Esophagus squamous epithelium (tissue), 5 donors: Measurements from ENCODE around the gene GJD3. TPM values are rescaled to one million over a fixed set of nuclear protein-coding genes. Genes with fewer than 3 reads are reported as not detected.

Experiments
- DNase-seq: peaks from one replicate; lab custom pipeline; 2025; lab: John Stamatoyannopoulos, UW
- H3K27ac ChIP-seq, 4 donors: fragments of 200-600 bp; sonication (generic); one replicate each; pipeline ENCODE4 v1.5.1; 2016 to 2019; ENCODE audit warnings: mild to moderate bottlenecking in 1 of 4
- H3K27me3 ChIP-seq, 4 donors: fragments of 200-600 bp; sonication (generic); 1 replicate in 3 of 4; 2 replicates in 1 of 4; pipeline versions ENCODE4 v1.5.1 to v1.6.0; 2017 to 2021; ENCODE audit warnings: antibody characterized with exemption in 1 of 4
- H3K36me3 ChIP-seq, 3 donors: fragments of 200-600 bp; sonication (generic); one replicate each; pipeline ENCODE4 v1.5.1; 2016 to 2019
- H3K4me1 ChIP-seq, 3 donors: fragments of 200-600 bp; sonication (generic); one replicate each; pipeline ENCODE4 v1.5.1; 2017 to 2019
- H3K4me3 ChIP-seq, 4 donors: fragments of 200-600 bp; sonication (generic); 1 replicate in 3 of 4; 2 replicates in 1 of 4; pipeline ENCODE4 v1.5.1; 2016 to 2019; ENCODE audit warnings: mild to moderate bottlenecking in 2 of 4, moderate library complexity in 1 of 4
- H3K9me3 ChIP-seq, 3 donors: fragments of 200-600 bp; sonication (generic); one replicate each; pipeline ENCODE4 v1.5.1; 2016 to 2019
- POLR2A ChIP-seq, 4 donors: fragments of 450-650 bp; IDR thresholded peaks; one replicate each; pipeline ENCODE4 v1.6.1; 2017; ENCODE audit warnings: antibody characterized with exemption in 4 of 4, mild to moderate bottlenecking in 4 of 4, moderate library complexity in 3 of 4
- WGBS, 2 donors: methylation state at CpG; one replicate each; pipeline ENCODE4 v1.1.5; 2018; 5-methylcytosine and 5-hydroxymethylcytosine counted together
- intact Hi-C: fragments of 100-400 bp; cut with DNase I; formaldehyde crosslinking; loops from one replicate; pipeline ENCODE4 v1.15.0; 2022
- total RNA-seq, 4 donors: library from RNA; depleted of rRNA; stranded (reverse); fragments of >200 nt; gene quantifications; one replicate each; pipeline ENCODE4 v1.1.0, GENCODE V29; 2016
- TF ChIP-seq, protein P1 (sequence below), 6 experiments: fragments of 450-650 bp in 4 of 6; fragments of 200-600 bp in 2 of 6; sonication (generic) in 2 of 6; IDR thresholded peaks; one replicate each; pipeline ENCODE4 v1.5.1; 2016 to 2019; ENCODE audit warnings: antibody characterized with exemption in 6 of 6, mild to moderate bottlenecking in 4 of 6, moderate library complexity in 4 of 6
- donor health status: DM: yes; HTN: yes; CAD: no.

GJD3 gene
- total RNA-seq, 4 donors from 2014 or later: 0.38 to 1.7 (median 0.47) TPM; not detected in 1

DNA sequence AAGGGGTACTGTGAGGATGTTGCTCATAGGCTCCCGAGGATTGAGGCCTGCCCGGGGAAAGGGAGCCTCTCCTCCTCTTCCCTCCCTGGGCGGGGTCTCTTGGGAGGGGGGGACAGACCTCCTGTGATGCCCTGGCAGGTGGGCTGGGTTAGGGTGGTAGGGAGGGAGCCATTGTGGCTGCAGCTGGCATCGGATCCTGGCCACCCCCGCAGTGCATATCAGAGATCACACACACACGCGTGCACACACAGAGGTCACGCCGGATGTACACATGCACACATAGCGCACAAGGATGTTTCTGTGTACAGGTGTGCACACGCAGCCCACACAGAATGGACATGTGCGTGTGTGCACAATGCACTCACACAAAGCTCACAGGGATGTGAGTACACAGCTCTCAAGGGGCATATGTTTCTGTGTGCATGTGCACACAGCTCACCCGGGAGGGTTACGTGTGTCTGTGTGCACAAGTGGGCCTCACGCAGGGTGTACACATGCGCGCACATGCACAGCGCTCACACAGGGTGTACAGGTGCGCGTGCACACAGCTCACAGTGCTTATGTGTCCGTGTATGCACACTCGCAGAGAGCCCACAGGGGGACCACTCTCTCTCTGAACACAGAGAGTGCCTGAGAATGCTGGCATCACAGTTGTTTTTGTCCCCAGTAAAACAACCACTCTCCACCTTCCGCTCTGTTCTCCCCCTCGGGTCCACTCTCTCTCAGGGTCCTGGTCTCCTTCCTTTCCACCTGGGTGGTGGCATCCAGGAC lies 2.4 kb downstream of the GJD3 start:
- Histone ChIP-seq H3K4me3 (peak overlapping the region; percentile 56 to 84 (median 62)), H3K27ac (peak overlapping the region in 1 of 4 donors; percentile 75), H3K9me3 (no peaks in the 10 kb centered on the region), H3K27me3 (no peaks in the 10 kb centered on the region), H3K36me3 (no peaks in the 10 kb centered on the region), H3K4me1 (peaks cover 19 to 54% (median 31%) of the 10 kb centered on the region in 3 donors)
- no peak for DNase-seq
- TF ChIP-seq, protein P1, sequence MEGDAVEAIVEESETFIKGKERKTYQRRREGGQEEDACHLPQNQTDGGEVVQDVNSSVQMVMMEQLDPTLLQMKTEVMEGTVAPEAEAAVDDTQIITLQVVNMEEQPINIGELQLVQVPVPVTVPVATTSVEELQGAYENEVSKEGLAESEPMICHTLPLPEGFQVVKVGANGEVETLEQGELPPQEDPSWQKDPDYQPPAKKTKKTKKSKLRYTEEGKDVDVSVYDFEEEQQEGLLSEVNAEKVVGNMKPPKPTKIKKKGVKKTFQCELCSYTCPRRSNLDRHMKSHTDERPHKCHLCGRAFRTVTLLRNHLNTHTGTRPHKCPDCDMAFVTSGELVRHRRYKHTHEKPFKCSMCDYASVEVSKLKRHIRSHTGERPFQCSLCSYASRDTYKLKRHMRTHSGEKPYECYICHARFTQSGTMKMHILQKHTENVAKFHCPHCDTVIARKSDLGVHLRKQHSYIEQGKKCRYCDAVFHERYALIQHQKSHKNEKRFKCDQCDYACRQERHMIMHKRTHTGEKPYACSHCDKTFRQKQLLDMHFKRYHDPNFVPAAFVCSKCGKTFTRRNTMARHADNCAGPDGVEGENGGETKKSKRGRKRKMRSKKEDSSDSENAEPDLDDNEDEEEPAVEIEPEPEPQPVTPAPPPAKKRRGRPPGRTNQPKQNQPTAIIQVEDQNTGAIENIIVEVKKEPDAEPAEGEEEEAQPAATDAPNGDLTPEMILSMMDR (IDR thresholded peaks at IDR 0.05): no peak
- no peak for TF ChIP-seq POLR2A (IDR thresholded peaks at IDR 0.05)
- 66 to 69% methylated on average over 13 to 14 of the region's 24 CpGs for WGBS, 2 donors
- intact Hi-C loops: loop anchor here (10.0 kb wide), 2 partner anchors 53 to 203 kb away; partner anchors contain the start of genes CCR7 and TOP2A

DNA sequence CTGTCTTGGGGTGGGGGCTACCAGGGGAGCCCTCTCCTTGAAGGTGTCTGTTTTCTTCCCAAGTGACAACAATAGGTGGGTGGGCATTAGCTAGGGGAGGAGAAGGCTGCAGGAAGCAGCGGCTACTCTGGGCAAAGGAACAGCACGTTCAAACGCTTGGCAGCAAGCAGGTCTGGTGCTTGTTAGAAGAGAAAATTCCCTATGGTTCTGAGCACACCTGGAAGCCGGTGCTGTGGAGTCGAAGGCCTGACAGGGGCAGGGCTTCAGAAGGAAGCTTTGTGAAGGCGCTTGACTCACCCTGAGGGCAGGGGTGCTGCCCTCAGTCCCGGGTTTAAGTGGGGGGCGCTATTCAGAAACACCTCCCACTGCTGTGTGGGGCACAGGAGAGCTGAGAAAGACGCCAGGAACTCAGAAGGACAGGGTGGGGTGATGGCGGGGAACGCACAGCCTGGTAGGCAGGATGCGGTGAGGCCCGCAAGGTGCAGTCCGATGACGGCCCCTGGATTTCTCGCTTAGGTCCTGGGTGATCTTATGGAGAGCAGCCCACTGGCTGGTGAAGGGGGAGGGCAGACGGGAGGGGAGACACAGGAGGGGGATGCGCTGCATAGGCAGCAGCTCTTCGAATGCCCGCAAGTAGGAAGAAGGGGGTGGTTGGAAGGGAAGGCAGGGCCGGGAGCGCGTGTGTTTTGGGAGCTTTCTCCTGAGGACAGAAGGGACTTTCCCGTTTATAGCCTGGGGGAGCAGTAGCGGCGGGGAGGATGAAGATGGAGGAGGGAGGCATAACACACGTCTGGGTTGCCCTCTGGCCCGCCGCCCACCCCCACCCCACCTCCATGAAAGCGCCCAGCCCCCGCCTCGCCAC lies 3.2 kb downstream of the GJD3 start:
- H3K4me1 ChIP-seq: peaks cover 19 to 56% (median 31%) of the 10 kb centered on the region in 3 donors
- intact Hi-C loops: loop anchor here (10.0 kb wide), 2 partner anchors 54 to 204 kb away; partner anchors contain the start of genes CCR7 and TOP2A

DNA sequence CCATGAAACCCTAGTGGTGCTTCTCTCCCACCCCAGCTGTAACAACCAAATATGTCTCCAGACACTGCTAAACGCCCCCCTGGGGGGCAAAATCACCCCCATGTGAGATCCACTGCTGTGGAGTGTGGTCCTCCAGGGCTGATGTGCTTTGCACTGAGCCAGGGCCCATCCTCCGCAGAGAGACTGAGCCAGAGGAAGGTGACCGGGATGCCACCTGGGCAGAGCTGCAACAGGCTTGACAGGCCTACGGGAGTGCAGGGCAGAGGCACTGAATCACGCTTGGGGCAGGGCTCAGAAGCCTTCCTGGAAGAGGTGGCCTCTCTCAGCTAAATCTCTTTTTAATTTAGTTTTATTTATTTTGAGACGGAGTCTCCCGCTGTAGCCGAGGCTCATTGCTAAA lies 4.4 kb downstream of the GJD3 start:
- Histone ChIP-seq H3K4me3 (no peak overlapping the region), H3K36me3 (peaks cover 0 to 14% (median 13%) of the 10 kb centered on the region in 3 donors), H3K4me1 (peaks cover 22 to 68% (median 31%) of the 10 kb centered on the region in 3 donors), H3K27ac (no peak overlapping the region), H3K9me3 (no peaks in the 10 kb centered on the region), H3K27me3 (no peaks in the 10 kb centered on the region)
- intact Hi-C loops: loop anchor here (10.0 kb wide), 2 partner anchors 55 to 205 kb away; partner anchors contain the start of genes CCR7 and TOP2A
- no peak for DNase-seq
- 70 to 77% methylated on average over 6 to 8 of the region's 8 CpGs for WGBS, 2 donors
- TF ChIP-seq POLR2A (IDR thresholded peaks at IDR 0.05): no peak
- TF ChIP-seq, protein P1 (IDR thresholded peaks at IDR 0.05): no peak

More for the DNA sequence above, 3.2 kb downstream of the GJD3 start:
- Histone ChIP-seq H3K9me3 (no peaks in the 10 kb centered on the region), H3K27me3 (no peaks in the 10 kb centered on the region), H3K4me3 (no peak overlapping the region), H3K36me3 (peaks cover 0 to 3% (median 2%) of the 10 kb centered on the region in 3 donors), H3K27ac (no peak overlapping the region)
- 46 to 63% methylated on average over 24 to 28 of the region's 32 CpGs for WGBS, 2 donors
- DNase-seq: no peak
- no peak for TF ChIP-seq POLR2A (IDR thresholded peaks at IDR 0.05)
- TF ChIP-seq, protein P1 (IDR thresholded peaks at IDR 0.05): no peak

DNA sequence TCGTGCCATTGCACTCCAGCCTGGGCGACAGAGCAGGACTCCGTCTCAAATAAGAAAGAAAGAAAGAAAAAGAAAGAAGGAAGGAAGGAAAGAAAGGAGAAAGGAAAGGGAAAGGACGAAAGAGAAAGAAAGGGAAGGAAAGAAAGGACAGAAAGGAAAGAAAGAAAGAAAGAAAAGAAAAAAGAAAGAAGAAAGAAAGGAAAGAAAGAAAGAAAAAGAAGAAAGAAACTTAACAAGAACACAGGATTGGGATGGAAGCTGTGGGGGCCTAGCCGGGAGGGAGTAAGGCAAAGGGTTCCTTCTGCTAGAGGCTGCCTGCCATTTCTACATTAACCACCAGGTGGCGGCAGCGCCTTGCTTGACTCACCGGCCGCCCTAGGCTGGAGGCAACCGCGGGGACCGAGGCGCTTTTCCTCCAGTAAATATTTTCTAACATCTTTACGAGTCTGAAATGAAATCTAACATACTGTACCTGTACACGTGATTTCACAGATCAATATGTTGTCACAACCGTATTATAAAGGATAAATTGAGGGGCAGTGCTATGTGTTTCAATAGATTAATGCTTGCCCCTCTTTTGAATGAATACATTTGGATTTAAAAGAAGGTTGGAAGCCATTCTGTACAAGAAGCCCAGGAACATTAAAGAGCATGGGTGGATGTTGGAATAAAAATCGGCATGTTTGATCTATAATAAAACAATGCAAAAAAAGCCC lies 6.1 kb downstream of the GJD3 start:
- peaks cover 9 to 60% (median 24%) of the 10 kb centered on the region in 3 donors for H3K4me1 ChIP-seq
- no peaks in the 10 kb centered on the region for H3K27me3 ChIP-seq
- H3K4me3 ChIP-seq: peak overlapping the region in 1 of 4 donors; percentile 31
- TF ChIP-seq POLR2A (IDR thresholded peaks at IDR 0.05): no peak
- TF ChIP-seq, protein P1 (IDR thresholded peaks at IDR 0.05): peak; percentile 98 to 100 (median 99)
- WGBS, 2 donors: 9 to 10% methylated on average over 17 of the region's 17 CpGs
- H3K36me3 ChIP-seq: peaks cover 0 to 28% (median 18%) of the 10 kb centered on the region in 3 donors
- H3K9me3 ChIP-seq: no peaks in the 10 kb centered on the region
- no peak for DNase-seq
- intact Hi-C loops: loop anchor here (10.0 kb wide), 1 partner anchor 164 kb away; no protein-coding TSS in a partner anchor
- H3K27ac ChIP-seq: peak overlapping the region in 2 of 4 donors; percentile 1 to 28
